ENCODE measurements around the gene COX18.

The COX18 gene

GRCh38 chr4:73069338-73070073 is at the start of gene COX18:
COX18 (minus strand) TSS chr4:73069716; CDS start chr4:73069649, 67 bp downstream.
- peak; percentile 96 for DNase-seq (ENCODE audit: low spot score)

GRCh38 chr4:73109493-73109892 is 40.0 kb upstream of the COX18 start:
- DNase-seq (ENCODE audit: low spot score): no peak

- no peak for DNase-seq (ENCODE audit: low spot score)
Measured at GRCh38 chr4:73104695-73105094, 35.2 kb upstream of the COX18 start.

- DNase-seq (ENCODE audit: low spot score): no peak
Measured at GRCh38 chr4:73103799-73104503, 34.4 kb upstream of the COX18 start.

- no peak for DNase-seq (ENCODE audit: low spot score)
Measured at GRCh38 chr4:73099143-73099542, 29.6 kb upstream of the COX18 start.

- DNase-seq (ENCODE audit: low spot score): no peak
Measured at GRCh38 chr4:73098713-73099112, 29.2 kb upstream of the COX18 start.

- DNase-seq (ENCODE audit: low spot score): no peak
Measured at GRCh38 chr4:73098016-73098415, 28.5 kb upstream of the COX18 start.

GRCh38 chr4:73092868-73093267 is 23.4 kb upstream of the COX18 start:
- DNase-seq (ENCODE audit: low spot score): no peak

- no peak for DNase-seq (ENCODE audit: low spot score)
Measured at GRCh38 chr4:73090738-73091137, 21.2 kb upstream of the COX18 start.

GRCh38 chr4:73087871-73088270 is 18.4 kb upstream of the COX18 start:
- no peak for DNase-seq (ENCODE audit: low spot score)

- no peak for DNase-seq (ENCODE audit: low spot score)
Measured at GRCh38 chr4:73086095-73086868, 16.8 kb upstream of the COX18 start.

GRCh38 chr4:73080789-73081188 is 11.3 kb upstream of the COX18 start:
- no peak for DNase-seq (ENCODE audit: low spot score)

GRCh38 chr4:73075832-73076231 is 6.3 kb upstream of the COX18 start:
- DNase-seq (ENCODE audit: low spot score): no peak

GRCh38 chr4:73070074-73070390 is 516 bp upstream of the COX18 start:
- DNase-seq (ENCODE audit: low spot score): no peak

GRCh38 chr4:73068491-73069337 is 802 bp downstream of the COX18 start:
- DNase-seq (ENCODE audit: low spot score): peak; percentile 29

GRCh38 chr4:73067971-73068394 is 1.5 kb downstream of the COX18 start:
- no peak for DNase-seq (ENCODE audit: low spot score)

GRCh38 chr4:73066928-73067327 is 2.6 kb downstream of the COX18 start:
- peak; percentile 31 for DNase-seq (ENCODE audit: low spot score)

GRCh38 chr4:73066445-73066844 is 3.1 kb downstream of the COX18 start:
- DNase-seq (ENCODE audit: low spot score): no peak

GRCh38 chr4:73064536-73064935 is 5.0 kb downstream of the COX18 start:
- no peak for DNase-seq (ENCODE audit: low spot score)

- no peak for DNase-seq (ENCODE audit: low spot score)
Measured at GRCh38 chr4:73055241-73055897, 14.1 kb downstream of the COX18 start.

GRCh38 chr4:73053974-73054480 is 15.5 kb downstream of the COX18 start:
- no peak for DNase-seq (ENCODE audit: low spot score)
